Measurements from ENCODE around the gene SH3GL3.

SH3GL3 gene

GRCh38 chr15:83656943-83657528 lies 209.9 kb downstream of the SH3GL3 start:
- no peaks in the 10 kb centered on the region for H3K36me3 ChIP-seq (ENCODE audit: low read depth)
- TF ChIP-seq CTCF (IDR thresholded peaks at IDR 0.05; ENCODE audit: poor library complexity, severe bottlenecking): no peak
- no peak overlapping the region for H3K27ac ChIP-seq (ENCODE audit: poor library complexity, severe bottlenecking)
- DNase-seq (ENCODE audit: low spot score): no peak
- no peak for ATAC-seq (ENCODE audit: low read depth)
- no peaks in the 10 kb centered on the region for H3K4me1 ChIP-seq (ENCODE audit: insufficient read depth, poor library complexity, severe bottlenecking)
- H3K27me3 ChIP-seq (ENCODE audit: insufficient read depth, poor library complexity, severe bottlenecking): peaks cover 23% of the 10 kb centered on the region
- H3K9me3 ChIP-seq (ENCODE audit: severe bottlenecking): no peaks in the 10 kb centered on the region
- H3K4me3 ChIP-seq (ENCODE audit: severe bottlenecking): no peak overlapping the region

- H3K27me3 ChIP-seq (ENCODE audit: insufficient read depth, poor library complexity, severe bottlenecking): peaks cover 23% of the 10 kb centered on the region
- no peaks in the 10 kb centered on the region for H3K9me3 ChIP-seq (ENCODE audit: severe bottlenecking)
- H3K4me3 ChIP-seq (ENCODE audit: severe bottlenecking): no peak overlapping the region
- H3K27ac ChIP-seq (ENCODE audit: poor library complexity, severe bottlenecking): no peak overlapping the region
- no peaks in the 10 kb centered on the region for H3K4me1 ChIP-seq (ENCODE audit: insufficient read depth, poor library complexity, severe bottlenecking)
- ATAC-seq (ENCODE audit: low read depth) (no peak), DNase-seq (ENCODE audit: low spot score) (no peak)
- no peak for TF ChIP-seq CTCF (IDR thresholded peaks at IDR 0.05; ENCODE audit: poor library complexity, severe bottlenecking)
- H3K36me3 ChIP-seq (ENCODE audit: low read depth): no peaks in the 10 kb centered on the region
Measured at GRCh38 chr15:83657549-83657948, 210.4 kb downstream of the SH3GL3 start.

GRCh38 chr15:83658430-83659416 lies 211.6 kb downstream of the SH3GL3 start:
- ATAC-seq (ENCODE audit: low read depth): no peak

GRCh38 chr15:83659417-83659812 lies 212.3 kb downstream of the SH3GL3 start:
- no peak overlapping the region for H3K4me3 ChIP-seq (ENCODE audit: severe bottlenecking)
- H3K36me3 ChIP-seq (ENCODE audit: low read depth): no peaks in the 10 kb centered on the region
- no peak overlapping the region for H3K27ac ChIP-seq (ENCODE audit: poor library complexity, severe bottlenecking)
- DNase-seq (ENCODE audit: low spot score) (no peak), ATAC-seq (ENCODE audit: low read depth) (no peak)
- H3K9me3 ChIP-seq (ENCODE audit: severe bottlenecking): no peaks in the 10 kb centered on the region
- TF ChIP-seq CTCF (IDR thresholded peaks at IDR 0.05; ENCODE audit: poor library complexity, severe bottlenecking): no peak
- H3K27me3 ChIP-seq (ENCODE audit: insufficient read depth, poor library complexity, severe bottlenecking): peaks cover 12% of the 10 kb centered on the region
- H3K4me1 ChIP-seq (ENCODE audit: insufficient read depth, poor library complexity, severe bottlenecking): no peaks in the 10 kb centered on the region

More at GRCh38 chr15:83658430-83659416, 211.6 kb downstream of the SH3GL3 start:
- DNase-seq (ENCODE audit: low spot score): no peak
- H3K4me3 ChIP-seq (ENCODE audit: severe bottlenecking): no peak overlapping the region
- no peak for TF ChIP-seq CTCF (IDR thresholded peaks at IDR 0.05; ENCODE audit: poor library complexity, severe bottlenecking)
- H3K4me1 ChIP-seq (ENCODE audit: insufficient read depth, poor library complexity, severe bottlenecking): no peaks in the 10 kb centered on the region
- H3K27me3 ChIP-seq (ENCODE audit: insufficient read depth, poor library complexity, severe bottlenecking): peaks cover 17% of the 10 kb centered on the region
- H3K27ac ChIP-seq (ENCODE audit: poor library complexity, severe bottlenecking): no peak overlapping the region
- H3K9me3 ChIP-seq (ENCODE audit: severe bottlenecking): no peaks in the 10 kb centered on the region
- no peaks in the 10 kb centered on the region for H3K36me3 ChIP-seq (ENCODE audit: low read depth)
